ENCODE measurements around the gene HAUS8. TPM values are rescaled to one million over a fixed set of nuclear protein-coding genes. Genes with fewer than 3 reads are reported as not detected.
"Not testable (repeated sequence)": the region's sequence is repeated elsewhere in the genome, so short reads cannot be mapped to it uniquely, and the experiment has no call there.

HAUS8 gene
- total RNA-seq, 2 experiments from 2014 or later: 37.0 to 40.6 TPM

DNA sequence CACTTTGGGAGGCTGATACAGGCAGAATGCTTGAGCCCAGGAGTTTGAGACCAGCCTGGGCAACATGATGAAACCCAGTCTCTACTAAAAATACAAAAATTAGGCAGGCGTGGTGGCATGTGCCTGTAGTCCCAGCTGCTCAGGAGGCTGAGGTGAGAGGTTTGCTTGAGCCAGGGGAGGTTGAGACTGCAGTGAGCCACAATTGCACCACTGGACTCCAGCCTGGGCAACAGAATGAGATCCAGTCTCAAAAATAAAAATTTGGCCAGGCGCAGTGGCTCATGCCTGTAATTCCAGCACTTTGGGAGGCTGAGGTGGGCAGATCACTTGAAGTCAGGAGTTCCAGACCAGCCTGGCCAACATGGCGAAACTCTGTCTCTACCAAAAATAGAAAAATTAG lies 19.4 kb upstream of the HAUS8 start:
- not testable (repeated sequence) for H3K4me3 Mint-ChIP-seq
- POLR2A ChIA-PET: interaction anchor here (1.5 to 2.0 kb wide), 2 partner anchors 20 to 89 kb away, joined by 5 to 6 read pairs; no protein-coding TSS in a partner anchor

DNA sequence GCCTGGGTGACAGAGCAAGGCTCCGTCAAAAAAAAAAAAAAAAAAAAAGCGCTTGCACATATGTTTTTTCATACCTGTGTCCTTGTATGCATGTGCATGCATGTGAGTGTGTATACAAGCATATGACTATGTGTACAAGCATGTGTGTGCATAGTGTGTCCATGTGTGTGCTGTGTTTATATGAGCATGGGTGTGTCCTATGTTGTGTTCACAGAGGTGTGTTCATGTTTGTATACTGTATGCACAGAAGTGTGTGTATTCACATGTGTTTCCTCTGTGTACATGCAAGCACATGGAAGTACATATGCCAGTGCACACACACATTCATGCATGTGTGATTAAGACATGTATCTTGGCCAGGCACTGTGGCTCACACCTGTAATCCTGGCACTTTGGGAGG lies 17.4 kb upstream of the HAUS8 start:
- Mint-ChIP-seq H3K36me3 (ENCODE audit: low read depth) (peaks cover 23% of the 10 kb centered on the region), H3K9me3 (no peaks in the 10 kb centered on the region), H3K27me3 (no peaks in the 10 kb centered on the region), H3K27ac (no peak overlapping the region), H3K4me3 (no peak overlapping the region), H3K4me1 (peaks cover 33% of the 10 kb centered on the region)
- CTCF ChIA-PET: no interaction called here
- POLR2A ChIA-PET: no interaction called here
- DNase-seq: no peak

More for the DNA sequence above, 19.4 kb upstream of the HAUS8 start:
- peaks cover 24% of the 10 kb centered on the region for H3K4me1 Mint-ChIP-seq
- CTCF ChIA-PET, H3K9me3 Mint-ChIP-seq, DNase-seq, H3K27me3 Mint-ChIP-seq, H3K27ac Mint-ChIP-seq: not testable (repeated sequence)
- peaks cover 28% of the 10 kb centered on the region for H3K36me3 Mint-ChIP-seq (ENCODE audit: low read depth)

DNA sequence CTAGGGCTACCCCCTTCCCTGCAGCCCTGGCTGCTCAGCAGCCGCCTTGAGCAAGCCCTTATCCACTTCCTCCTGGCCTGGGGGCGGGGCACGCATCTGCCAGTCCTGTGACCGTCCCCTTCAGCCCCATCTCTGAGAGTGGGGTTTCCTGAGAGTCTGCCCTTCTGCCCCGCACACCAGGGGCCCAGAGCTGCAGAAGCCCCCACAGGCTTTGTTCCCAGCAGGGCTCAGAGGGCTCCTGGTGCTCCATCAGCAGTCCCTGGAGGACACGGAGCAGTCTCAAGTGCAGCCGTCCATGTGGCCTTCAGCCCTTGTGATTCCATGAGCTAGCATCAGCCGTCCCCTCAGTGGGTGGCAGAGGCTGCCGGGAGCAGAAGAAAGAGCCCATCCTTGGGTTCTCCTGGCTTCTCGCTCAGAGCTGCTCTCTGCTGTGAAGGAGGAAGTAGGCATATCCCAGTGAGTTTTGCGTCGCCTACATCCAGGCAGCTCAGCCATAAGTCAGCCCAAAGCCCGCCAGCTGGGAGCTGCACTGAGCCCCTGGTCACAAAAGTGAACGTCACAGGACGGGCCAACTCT lies 16.6 kb upstream of the HAUS8 start:
- DNase-seq: no peak
- CTCF ChIA-PET: interaction anchor here (1.1 kb wide), 1 partner anchor 12 kb away, joined by 3 read pairs; no protein-coding TSS in a partner anchor
- Mint-ChIP-seq H3K27ac (no peak overlapping the region), H3K27me3 (no peaks in the 10 kb centered on the region), H3K36me3 (ENCODE audit: low read depth) (peaks cover 29% of the 10 kb centered on the region), H3K4me3 (no peak overlapping the region), H3K4me1 (peaks cover 31% of the 10 kb centered on the region), H3K9me3 (no peaks in the 10 kb centered on the region)
- POLR2A ChIA-PET: no interaction called here

DNA sequence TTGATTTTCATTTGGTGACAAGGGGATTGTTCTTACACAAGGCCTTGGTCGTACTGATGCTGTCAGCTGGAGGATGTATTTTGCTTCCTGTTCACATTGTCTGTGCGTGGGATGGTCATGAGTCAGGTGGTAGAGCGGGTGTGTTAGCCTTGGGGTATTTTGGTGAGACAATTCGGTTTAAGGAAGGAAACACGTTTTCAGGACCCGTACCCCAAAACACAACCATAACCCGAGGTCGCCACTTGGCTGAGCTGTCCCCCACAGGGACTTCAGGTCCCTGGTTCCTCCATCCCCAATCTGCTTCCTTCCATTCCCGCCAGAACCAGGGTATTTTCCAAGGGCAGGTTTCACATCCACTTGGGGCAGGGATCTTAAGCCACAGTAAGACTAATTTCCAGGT lies 15.3 kb upstream of the HAUS8 start:
- H3K27ac Mint-ChIP-seq: peak overlapping the region; percentile 12
- peaks cover 31% of the 10 kb centered on the region for H3K4me1 Mint-ChIP-seq
- ChIA-PET CTCF (interaction anchor here (0.5 to 1.1 kb wide), 3 partner anchors 11 to 547 kb away, joined by 3 to 4 read pairs (median 3); no protein-coding TSS in a partner anchor), POLR2A (no interaction called here)
- H3K9me3 Mint-ChIP-seq: no peaks in the 10 kb centered on the region
- DNase-seq: peak; percentile 26
- H3K27me3 Mint-ChIP-seq: no peaks in the 10 kb centered on the region
- H3K4me3 Mint-ChIP-seq: no peak overlapping the region
- peaks cover 33% of the 10 kb centered on the region for H3K36me3 Mint-ChIP-seq (ENCODE audit: low read depth)

DNA sequence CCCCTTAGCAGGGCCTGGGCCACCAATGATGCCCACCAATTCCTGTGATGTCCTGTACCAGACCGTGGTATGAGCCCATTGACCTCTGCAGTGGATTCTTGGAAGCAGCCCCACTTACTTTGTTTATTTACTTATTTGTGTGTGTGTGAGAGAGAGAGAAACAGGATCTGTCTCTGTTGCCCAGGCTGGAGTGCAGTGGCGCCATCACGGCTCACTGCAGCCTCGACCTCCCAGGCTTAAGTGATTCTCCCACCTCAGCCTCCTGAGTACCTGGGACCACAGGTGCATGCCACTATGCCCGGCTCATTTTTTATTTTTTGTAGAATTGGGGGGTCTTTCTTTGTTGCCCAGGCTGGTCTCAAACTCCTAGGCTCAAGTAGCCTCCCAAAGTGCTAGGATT lies 13.3 kb upstream of the HAUS8 start:
- no peaks in the 10 kb centered on the region for H3K27me3 Mint-ChIP-seq
- ChIA-PET POLR2A (interaction anchor here (1.7 kb wide), 1 partner anchor 10 kb away, joined by 4 read pairs; no protein-coding TSS in a partner anchor), CTCF (no interaction called here)
- H3K9me3 Mint-ChIP-seq: no peaks in the 10 kb centered on the region
- peaks cover 31% of the 10 kb centered on the region for H3K4me1 Mint-ChIP-seq
- peaks cover 34% of the 10 kb centered on the region for H3K36me3 Mint-ChIP-seq (ENCODE audit: low read depth)
- no peak overlapping the region for H3K27ac Mint-ChIP-seq
- H3K4me3 Mint-ChIP-seq: no peak overlapping the region
- no peak for DNase-seq

DNA sequence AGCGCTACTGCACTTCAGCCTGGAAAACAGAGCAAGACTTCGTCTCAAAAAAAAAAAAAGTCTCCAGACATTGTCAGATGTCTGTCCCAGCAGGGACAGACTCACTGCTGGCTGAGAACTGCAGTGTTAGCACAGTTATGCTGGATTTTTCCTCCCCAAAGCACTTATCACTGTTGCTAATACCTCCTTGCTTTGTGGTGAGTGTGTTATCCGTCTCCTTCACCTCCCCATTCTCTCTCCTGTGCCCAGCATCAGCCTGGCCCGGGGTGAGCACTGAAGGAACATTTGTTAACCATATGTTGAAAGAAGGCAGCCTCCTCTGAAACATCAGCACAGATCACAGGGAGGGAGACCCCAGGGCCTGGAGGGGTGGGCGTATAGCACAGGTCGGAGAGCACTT lies 11.6 kb upstream of the HAUS8 start:
- H3K4me1 Mint-ChIP-seq: peaks cover 44% of the 10 kb centered on the region
- H3K36me3 Mint-ChIP-seq (ENCODE audit: low read depth): peaks cover 41% of the 10 kb centered on the region
- ChIA-PET POLR2A (interaction anchor here (1.7 to 2.0 kb wide), 2 partner anchors 9 to 11 kb away, joined by 4 to 9 read pairs; partner anchors contain the start of genes HAUS8 and MYO9B), CTCF (no interaction called here)
- no peak overlapping the region for H3K27ac Mint-ChIP-seq
- no peaks in the 10 kb centered on the region for H3K9me3 Mint-ChIP-seq
- H3K4me3 Mint-ChIP-seq: no peak overlapping the region
- no peaks in the 10 kb centered on the region for H3K27me3 Mint-ChIP-seq
- DNase-seq: no peak

DNA sequence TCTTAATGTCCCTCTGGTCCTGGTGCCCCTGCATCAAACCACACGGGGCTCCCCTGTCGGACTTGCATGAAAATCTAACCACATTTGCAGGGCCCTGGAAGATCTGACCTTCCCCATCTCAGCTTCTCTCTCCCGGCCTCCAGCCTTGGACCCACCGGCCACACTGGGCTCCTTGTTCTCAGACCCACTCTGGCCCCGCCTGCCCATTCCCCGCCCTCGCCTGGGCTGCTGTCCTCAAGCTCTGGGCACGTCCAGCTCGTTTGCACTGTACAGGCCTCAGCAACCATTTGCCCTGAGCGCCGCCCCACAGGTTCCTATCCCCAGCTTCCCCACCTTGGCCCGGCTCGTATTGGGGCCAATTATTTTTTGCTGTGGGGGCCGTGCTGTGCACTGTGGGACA lies 10.9 kb upstream of the HAUS8 start:
- no peak overlapping the region for H3K4me3 Mint-ChIP-seq
- peaks cover 43% of the 10 kb centered on the region for H3K36me3 Mint-ChIP-seq (ENCODE audit: low read depth)
- H3K4me1 Mint-ChIP-seq: peaks cover 44% of the 10 kb centered on the region
- CTCF ChIA-PET: no interaction called here
- POLR2A ChIA-PET: interaction anchor here (2.0 kb wide), 1 partner anchor 10 kb away, joined by 9 read pairs; the partner anchor contains the start of genes HAUS8 and MYO9B
- no peak for DNase-seq
- no peaks in the 10 kb centered on the region for H3K27me3 Mint-ChIP-seq
- no peaks in the 10 kb centered on the region for H3K9me3 Mint-ChIP-seq
- no peak overlapping the region for H3K27ac Mint-ChIP-seq

DNA sequence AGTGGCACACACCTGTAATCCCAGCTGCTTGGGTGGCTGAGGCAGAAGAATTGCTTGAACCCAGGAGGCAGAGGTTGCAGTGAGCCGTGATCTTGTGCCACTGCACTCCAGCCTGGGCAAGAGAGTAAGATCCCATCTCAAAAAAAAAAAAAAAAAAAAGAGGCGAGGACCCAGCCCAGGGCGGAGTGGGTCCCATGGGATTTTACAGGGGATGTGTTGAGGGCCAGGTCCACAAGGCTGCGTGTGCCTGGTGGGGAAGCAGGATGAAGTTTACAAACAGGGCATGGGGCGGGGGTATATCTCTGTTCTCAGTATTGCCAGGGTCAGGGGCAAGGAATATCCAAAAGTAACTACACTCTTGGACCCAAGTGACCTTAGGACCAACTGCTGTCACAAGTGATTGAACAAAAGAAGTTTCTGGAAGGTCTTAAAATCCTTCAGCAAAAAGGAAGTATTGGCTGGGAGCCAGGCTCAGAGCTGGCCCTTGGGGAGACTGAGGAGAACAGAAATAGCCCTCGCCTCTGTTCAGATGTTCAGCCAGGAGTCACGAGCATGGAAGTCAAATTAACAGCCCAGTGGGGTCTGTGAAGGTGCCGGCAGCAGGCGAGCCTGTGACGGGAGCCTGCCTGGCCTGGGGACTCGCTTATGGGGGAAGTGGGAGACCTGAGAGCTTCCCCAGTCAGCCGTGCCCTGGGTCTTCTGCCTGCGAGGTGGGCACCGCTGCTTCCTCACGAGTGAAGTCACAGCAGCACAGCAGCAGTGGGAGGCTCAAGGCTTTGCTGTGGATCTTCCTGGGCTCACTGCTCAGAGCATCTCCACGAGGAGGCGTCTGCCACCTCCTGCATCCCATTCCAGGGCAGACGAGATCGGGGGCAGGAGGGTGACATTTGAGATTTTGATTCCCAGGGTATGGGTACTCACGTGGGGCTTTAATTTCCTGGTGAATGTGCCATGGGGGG lies 6.7 kb upstream of the HAUS8 start:
- Mint-ChIP-seq H3K27ac (no peak overlapping the region), H3K9me3 (no peaks in the 10 kb centered on the region), H3K36me3 (ENCODE audit: low read depth) (peaks cover 41% of the 10 kb centered on the region), H3K4me3 (no peak overlapping the region), H3K4me1 (peaks cover 52% of the 10 kb centered on the region), H3K27me3 (no peaks in the 10 kb centered on the region)
- POLR2A ChIA-PET: no interaction called here
- CTCF ChIA-PET: no interaction called here
- no peak for DNase-seq

DNA sequence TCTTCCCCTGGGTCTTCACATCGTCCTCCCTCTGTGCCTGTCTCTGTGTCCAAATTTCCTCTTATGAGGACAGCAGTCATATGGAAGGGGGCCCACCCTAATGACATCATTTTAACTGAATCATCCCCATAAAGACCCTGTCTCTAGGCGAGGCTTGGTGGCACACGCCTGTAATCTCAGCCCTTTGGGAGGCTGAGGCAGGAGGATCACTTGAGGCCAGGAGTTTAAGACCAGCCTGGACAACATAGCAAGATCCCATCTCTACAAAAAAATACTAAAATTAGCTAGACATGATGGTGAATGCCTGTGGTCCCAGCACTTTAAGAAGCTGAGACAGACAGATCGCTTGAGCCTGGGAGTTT lies 5.2 kb upstream of the HAUS8 start:
- H3K27me3 Mint-ChIP-seq: no peaks in the 10 kb centered on the region
- peaks cover 46% of the 10 kb centered on the region for H3K36me3 Mint-ChIP-seq (ENCODE audit: low read depth)
- H3K27ac Mint-ChIP-seq: peak overlapping the region; percentile 86
- no peaks in the 10 kb centered on the region for H3K9me3 Mint-ChIP-seq
- ChIA-PET CTCF (interaction anchor here (0.6 to 1.4 kb wide), 2 partner anchors 45 to 103 kb away, joined by 3 to 5 read pairs; no protein-coding TSS in a partner anchor), POLR2A (interaction anchor here (1.2 to 2.4 kb wide), 2 partner anchors 45 to 103 kb away, joined by 3 to 14 read pairs; no protein-coding TSS in a partner anchor)
- H3K4me3 Mint-ChIP-seq: peak overlapping the region; percentile 69
- peaks cover 55% of the 10 kb centered on the region for H3K4me1 Mint-ChIP-seq
- no peak for DNase-seq

DNA sequence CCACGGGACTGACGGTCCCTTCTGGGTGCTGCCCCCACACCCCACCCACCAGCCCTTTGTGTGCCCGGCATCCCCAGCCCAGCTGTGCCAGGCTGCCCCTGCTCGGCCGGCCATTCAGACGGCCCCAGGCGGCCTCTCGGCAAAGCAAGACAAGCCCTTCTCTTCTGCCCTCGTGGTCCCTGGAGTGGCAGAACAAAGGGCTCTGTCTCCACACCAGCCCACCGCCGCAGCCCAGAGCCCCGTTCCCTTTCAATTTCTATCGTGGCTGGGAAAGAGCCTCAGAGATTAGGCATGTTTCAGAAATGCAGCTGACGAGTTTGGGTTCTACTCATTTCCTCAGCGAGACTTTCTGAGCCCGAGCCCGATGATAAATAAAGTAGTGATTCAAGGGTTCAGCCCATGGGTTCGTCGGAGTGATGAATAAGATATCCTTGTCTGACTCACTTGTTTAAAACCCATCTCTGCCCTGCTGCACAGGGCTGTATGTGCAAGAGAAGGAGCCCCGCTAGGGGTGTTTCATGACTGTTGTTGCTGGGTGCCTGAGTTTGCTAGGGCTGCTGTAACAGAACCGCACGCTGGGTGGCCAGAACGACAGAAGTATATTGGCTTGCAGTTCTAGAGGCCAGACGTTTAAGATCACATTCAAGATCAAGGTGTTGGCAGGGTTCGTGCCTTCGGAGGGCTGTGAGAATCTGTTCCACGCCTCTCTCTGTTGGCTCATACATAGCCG lies 4.6 kb upstream of the HAUS8 start:
- H3K27ac Mint-ChIP-seq: peak overlapping the region; percentile 86

DNA sequence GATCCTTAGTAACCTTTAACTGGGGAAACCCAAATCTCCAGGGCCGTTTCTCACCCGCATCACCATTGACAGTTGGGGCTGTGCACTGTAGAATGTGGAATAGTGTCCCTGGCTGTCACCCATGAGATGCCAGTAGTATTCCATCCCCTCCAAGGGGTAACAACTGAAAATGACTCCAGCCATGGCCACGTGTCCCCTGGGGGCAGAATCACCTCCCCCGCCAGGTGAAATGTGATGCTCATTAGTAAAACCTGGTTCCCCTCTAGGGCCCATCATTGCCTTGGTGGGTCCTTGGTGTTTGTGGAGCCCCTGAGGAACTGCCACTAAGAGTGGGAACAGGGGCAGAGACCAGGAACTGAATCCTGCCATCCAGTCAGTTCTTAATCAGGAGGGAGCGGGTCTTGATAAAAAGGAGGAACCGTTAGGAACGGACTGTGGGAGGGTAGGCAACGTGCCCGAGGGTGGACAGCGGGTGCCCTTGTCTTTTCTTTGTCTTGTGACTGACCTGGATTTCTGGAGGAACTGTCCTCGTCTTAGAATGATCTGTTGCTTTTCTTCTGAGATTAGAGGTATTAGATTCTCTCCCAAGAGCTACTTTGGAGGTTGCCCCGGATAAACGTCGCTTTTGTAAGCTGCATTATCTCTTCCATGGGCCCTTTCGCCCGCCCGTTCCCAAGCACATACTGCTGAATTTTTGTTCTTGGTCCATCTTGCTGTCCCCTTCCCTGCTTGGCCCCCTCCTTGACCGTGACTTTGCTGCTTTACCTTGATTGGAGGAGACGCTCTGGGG lies 3.9 kb upstream of the HAUS8 start:
- ChIA-PET POLR2A (interaction anchor here (1.1 to 2.4 kb wide), 5 partner anchors 8 to 215 kb away, joined by 3 to 14 read pairs (median 4); no protein-coding TSS in a partner anchor), CTCF (interaction anchor here (0.6 to 1.4 kb wide), 2 partner anchors 12 to 46 kb away, joined by 3 read pairs; no protein-coding TSS in a partner anchor)
- H3K27me3 Mint-ChIP-seq: no peaks in the 10 kb centered on the region
- peaks cover 49% of the 10 kb centered on the region for H3K36me3 Mint-ChIP-seq (ENCODE audit: low read depth)
- no peak for DNase-seq
- H3K9me3 Mint-ChIP-seq: no peaks in the 10 kb centered on the region
- peak overlapping the region; percentile 86 for H3K27ac Mint-ChIP-seq
- H3K4me1 Mint-ChIP-seq: peaks cover 59% of the 10 kb centered on the region
- peak overlapping the region; percentile 69 for H3K4me3 Mint-ChIP-seq

More for the DNA sequence above, 4.6 kb upstream of the HAUS8 start:
- peak; percentile 81 for DNase-seq
- Mint-ChIP-seq H3K4me3 (peak overlapping the region; percentile 69), H3K4me1 (peaks cover 55% of the 10 kb centered on the region), H3K36me3 (ENCODE audit: low read depth) (peaks cover 42% of the 10 kb centered on the region), H3K9me3 (no peaks in the 10 kb centered on the region), H3K27me3 (no peaks in the 10 kb centered on the region)
- CTCF ChIA-PET: interaction anchor here (0.6 to 1.4 kb wide), 2 partner anchors 11 to 46 kb away, joined by 3 read pairs; no protein-coding TSS in a partner anchor
- POLR2A ChIA-PET: interaction anchor here (1.2 to 2.4 kb wide), 3 partner anchors 46 to 215 kb away, joined by 3 to 14 read pairs (median 3); no protein-coding TSS in a partner anchor

All from activated CD4-positive, alpha-beta memory T cell treated with anti-CD3 and anti-CD28 coated beads, Interleukin-2, amount 10 ng/mL, durations not matched to agents 7 days and 5 days (primary cell).